HG03039 (cell line): Measurements from ENCODE around the gene MAST3.

ENCODE experiments used
- ATAC-seq: cut with Tn5 transposase; IDR thresholded peaks from one replicate; pipeline ENCODE4 v1.9.1; 2021; ENCODE audit warnings: mild to moderate bottlenecking, moderate library complexity; ENCODE audit not compliant: unreplicated experiment

Gene MAST3

DNA sequence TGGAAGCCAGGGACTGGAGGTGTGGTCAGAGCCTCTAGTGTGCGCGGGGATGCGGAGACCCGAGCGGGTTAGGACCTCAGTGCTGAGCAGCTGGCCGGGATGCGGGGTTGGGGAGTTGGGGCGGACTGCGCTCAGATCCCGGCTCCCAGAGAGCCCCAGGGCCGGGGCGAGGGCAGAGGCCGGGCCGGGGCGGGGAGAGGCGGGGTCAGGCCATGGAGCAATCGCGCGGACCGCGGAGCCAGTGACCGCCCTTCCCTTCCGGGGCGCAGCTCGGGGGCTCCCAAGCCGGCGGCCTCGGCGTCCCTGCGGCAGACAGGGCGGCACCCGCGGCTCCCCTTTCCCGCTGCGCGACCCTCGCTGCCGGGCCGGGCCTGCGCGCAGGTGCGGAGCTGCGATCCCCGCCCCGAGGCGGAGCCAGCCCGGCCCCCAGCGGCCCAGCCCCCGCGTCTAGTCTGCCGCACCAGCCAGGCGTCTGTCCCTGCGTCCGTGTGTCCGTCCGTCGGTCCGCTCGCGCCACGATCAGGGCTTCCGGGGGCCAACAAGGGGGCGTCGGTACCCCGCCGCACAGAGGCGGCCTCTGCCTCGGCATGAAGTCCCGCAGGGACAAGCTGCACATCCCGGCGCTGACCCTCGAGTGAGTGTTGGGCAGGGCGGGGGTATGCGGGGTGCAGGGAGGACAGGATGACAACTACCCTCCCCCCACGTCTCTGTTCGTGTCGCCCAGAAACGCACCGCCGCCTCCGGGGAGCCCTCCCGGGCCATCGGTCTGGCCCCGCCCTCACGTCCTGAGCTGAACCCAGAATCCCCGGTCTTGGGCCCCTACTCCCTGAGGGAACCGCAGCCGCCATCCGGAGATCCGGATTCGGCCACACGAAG lies 12.4 kb downstream of the MAST3 start:
- ATAC-seq: no peak

DNA sequence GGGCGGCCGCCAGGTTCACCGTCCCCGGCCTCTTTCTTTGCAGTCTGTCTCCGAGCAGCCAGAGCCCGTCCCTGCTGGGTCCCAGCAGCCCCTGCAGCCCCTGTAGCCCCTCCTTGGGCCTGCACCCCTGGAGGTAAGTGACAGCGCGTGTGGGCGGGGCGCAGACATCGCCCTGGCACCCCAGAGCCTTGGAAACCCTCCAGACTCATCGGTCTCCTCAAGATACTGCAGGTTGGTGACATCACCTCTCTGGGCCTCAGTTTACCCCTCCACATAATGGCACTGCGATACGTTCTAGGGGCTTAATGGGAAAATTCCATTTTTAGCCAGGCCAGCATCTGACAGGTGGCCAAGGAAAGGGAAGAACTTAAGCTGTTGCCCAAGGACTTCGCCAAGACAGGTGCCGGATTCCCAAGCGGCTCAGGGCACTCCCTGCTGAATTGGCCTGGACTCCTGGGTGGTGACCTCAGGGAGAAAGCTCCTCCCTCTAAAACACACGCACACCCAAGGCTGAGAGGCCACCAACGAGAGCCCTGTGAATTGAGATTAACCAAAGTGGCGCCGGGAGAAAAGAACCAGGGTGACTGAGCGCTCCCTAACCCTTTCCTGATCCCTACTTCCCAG lies 13.1 kb downstream of the MAST3 start:
- ATAC-seq: no peak

DNA sequence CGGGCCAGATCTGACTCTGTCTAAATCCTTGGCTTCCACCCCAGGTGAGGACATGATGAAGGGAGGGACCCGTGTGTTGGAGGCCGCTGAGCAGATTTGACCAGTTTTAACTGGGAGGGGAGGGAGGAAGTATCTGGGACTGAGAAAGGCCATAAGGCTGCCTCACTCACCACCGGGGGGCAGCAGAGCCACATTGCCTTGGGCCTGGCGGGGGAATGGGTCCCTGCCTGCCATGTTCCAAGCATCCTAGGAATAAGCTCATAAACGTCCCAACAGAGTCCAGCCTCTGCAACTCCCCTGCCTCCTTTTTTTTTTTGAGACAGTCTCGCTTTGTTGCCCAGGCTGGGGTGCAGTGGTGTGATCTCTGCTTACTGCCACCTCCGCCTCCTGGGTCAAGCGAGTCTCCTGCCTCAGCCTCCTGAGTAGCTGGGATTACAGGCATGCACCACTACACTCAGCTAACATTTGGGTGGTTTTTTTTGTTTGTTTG lies 15.5 kb downstream of the MAST3 start:
- no peak for ATAC-seq

DNA sequence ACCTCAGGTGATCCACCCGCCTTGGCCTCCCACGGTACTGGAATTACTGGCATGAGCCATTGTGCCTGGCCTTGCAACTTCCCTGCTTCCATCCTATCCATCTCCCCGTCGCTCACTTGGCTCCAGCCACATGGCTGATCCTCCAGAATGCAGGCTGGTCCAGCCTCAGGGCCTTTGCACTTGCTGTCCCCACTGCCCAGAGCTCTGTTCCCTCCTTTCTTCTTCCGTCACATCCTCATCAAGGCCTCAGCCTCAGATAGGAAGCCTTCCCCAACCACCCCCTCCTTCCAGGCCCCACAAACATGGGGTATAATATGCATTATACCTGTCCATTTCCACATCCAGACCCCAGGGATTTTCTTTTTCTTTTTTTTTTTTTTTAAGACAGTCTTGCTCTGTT lies 16.2 kb downstream of the MAST3 start:
- ATAC-seq: no peak

DNA sequence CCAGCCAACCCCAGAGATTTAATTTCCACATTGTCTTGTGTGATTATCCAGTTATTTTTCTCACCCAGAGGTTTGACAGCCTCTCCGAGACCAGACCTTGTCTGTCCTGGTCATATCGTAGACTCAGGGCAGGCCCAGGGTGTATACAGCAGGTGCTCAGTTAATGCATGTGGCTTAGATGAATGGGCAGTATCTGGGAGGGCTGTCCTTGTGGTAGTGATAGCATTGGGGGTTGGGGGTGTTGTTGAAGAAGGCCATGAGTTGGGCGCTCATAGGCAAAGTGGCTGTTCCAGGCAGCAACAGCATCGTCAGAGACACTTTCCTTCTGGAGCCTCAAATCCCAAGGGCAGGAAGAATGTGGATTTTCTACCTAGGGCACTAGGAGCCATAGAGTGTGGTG lies 16.9 kb downstream of the MAST3 start:
- ATAC-seq: no peak

DNA sequence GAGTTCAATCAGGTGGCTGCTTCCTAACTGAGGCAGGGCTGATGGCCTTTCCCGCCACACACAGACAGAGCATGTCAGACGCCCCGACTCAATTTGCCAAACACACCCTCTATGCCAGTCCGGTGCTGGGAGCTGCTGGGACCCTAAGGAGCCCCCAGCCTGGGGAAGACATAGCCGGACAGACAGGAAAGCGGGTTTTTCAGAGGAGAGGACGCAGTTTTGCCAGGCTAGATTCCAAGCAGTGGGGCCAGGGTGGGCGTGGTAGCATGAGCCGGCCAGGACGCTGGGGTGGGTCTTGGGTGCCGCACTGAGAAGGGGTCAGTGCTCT lies 19.8 kb downstream of the MAST3 start:
- ATAC-seq: no peak

DNA sequence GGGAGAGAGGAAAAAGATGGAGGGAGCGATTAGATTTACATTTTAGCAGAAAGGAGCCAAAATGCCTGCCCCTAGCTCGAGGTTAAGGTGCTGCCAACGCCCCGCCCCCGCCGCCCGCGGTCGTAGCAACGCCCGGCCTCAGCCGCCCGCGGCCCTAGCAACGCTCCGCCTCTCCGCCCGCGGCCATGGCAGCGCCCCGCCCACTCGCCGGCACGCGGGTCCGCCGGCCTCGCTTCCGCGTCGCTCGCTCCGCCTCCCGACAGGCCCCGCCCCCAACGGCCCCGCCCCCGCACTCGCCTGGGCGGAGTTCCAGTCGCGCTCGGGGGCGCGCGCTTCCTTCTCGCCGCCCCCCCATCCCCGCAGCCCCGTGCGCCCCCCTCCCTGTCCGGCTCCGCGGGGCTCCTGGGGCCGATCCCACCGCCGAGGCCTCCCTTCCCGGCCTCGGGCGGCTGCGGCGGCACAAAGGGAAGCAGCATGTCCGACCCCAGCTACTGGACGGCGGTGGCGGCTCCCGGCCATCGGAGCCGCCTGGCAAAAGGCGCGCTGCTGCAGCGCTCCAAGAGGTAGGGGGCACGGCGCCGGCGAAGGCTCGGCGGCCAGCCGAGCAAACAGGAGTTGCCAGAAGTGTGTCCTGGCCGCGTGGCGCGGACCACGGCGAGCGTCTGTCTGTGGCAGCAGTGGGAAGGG lies 20.3 kb downstream of the MAST3 start:
- ATAC-seq: peak; percentile 79

DNA sequence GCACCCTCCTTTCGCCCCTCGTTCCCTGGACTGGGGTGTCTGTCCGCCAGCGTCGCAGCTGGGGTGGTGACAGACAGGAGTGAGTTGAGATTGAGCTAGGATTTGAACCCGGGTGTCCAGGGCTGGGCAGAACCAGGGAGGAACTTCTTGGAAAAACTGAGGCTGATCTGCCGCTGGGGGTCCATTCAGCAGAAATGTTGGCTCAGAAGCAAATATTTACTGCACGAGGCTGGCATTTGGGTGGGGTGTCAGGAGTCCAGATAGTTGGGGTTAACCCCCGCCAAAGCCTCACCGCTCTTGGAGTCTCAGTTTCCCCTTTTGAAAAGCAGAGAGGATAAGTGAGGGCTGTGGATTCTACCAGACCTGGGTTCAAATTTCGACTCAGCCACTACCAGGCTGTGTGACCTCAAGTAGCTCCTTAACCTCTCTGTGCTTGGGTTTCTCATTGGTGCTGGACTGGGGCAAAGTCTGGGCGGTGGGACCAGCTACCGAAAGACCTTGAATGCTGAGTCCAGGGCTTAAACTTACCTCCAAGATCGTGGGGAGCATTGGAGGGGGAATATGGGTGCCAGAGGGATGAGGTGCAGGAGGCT lies 20.9 kb downstream of the MAST3 start:
- no peak for ATAC-seq

DNA sequence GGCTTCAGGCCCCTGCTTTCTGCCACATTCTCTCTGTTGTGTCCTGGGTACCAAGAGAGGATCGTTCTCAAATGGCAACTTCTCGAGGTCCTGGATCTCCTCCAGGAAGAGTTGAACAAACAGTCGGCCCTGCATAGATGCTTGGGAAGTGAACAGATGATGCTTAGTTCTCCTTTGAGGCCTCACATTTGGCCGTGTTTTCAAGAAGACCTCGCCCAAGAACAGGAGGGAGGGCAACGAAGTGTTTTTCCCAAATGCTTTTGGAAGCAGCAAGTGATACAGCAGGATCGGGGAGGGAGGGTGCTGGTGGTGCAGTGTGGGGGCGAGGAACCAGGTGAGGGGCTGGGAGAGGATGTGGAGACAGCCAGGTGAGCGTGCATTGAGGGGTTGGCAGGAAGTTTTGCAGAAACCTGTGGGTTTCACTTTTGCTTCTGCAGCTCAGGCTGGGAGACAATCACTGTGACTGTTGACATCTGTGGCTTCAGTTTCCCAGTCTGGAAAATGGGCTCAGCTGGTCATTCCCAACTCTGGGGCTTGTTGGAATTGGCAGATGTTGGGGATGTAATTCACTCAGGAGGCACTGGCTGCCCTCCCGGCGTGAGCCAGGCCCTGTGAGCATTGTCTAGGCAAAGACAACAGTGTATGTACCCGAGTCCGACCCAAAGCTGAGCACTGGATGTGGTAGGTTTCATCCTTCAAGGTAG lies 21.6 kb downstream of the MAST3 start:
- no peak for ATAC-seq

DNA sequence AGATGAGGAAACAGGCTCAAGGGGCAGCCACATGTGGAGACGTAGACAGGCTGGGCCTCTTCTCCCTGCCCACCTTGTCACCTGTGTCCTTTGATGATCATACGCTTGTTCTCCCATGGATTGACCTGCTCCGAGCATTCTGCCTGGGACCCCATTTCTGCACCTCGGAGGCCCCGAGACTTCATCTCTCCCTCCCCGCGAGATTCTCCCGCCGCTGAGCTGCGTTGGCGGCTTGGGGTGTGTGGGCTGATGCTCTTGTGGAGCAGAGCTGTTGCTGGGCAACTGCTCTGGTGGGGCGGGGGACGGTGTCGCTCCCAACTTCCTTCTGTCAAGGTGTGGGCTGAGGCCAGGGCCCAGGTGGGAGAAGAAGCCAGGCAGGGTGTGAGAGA lies 22.1 kb downstream of the MAST3 start:
- ATAC-seq: no peak

DNA sequence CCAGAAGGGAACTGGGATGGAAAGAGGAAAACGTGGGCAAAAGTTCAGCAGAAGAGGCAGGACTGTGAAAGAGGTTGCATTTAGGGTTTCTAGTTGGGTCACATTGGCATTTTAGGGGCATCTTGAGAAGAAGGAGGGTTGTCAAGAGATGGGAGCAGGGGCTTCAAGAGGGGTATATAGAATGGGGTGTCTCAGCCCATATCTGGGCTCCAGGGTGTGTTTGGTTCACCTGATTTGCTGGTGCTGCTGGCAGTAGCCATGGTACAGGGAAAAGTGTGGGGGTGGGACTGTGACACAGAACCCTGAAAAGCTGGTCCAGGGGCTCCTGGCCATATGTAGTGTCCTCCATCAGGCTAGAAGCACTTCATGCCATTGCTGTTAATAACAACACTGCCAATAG lies 22.5 kb downstream of the MAST3 start:
- ATAC-seq: no peak

DNA sequence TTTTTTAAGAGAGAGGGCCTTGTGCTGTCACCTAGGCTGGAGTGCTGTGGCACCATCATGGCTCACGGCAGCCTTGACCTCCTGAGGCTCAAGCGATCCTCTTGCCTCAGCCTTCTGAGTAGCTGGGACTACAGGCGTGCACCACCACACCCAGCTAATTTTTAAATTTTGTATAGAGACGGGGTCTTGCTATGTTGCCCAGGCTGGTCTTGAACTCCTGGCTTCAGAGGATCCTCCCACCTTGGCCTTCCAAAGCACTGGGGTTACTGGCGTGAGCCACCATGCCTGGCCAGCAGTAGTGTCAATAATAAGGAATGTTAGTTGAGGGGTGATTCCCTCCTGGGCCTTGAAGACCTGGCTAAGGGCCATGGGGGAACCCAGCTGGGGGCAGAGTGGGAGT lies 23.6 kb downstream of the MAST3 start:
- no peak for ATAC-seq

DNA sequence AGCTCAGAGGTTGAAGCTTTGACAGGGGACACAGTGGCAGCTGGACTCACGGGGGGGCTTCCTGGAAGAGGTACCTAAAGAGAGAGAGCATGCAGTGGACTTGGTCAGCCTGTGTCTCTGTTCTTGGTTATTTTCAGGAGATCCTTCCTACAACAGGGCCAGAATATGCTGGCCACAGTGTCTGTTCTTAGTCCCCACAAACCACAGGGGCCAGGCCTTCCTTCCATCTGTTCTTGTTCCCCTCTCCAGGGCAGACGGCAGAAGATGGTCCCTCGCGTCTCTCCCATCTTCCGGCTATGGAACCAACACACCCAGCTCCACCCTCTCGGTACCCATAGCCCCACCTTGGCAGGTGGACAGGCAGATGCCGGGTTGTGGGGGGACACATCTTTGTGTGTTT lies 24.8 kb downstream of the MAST3 start:
- no peak for ATAC-seq

DNA sequence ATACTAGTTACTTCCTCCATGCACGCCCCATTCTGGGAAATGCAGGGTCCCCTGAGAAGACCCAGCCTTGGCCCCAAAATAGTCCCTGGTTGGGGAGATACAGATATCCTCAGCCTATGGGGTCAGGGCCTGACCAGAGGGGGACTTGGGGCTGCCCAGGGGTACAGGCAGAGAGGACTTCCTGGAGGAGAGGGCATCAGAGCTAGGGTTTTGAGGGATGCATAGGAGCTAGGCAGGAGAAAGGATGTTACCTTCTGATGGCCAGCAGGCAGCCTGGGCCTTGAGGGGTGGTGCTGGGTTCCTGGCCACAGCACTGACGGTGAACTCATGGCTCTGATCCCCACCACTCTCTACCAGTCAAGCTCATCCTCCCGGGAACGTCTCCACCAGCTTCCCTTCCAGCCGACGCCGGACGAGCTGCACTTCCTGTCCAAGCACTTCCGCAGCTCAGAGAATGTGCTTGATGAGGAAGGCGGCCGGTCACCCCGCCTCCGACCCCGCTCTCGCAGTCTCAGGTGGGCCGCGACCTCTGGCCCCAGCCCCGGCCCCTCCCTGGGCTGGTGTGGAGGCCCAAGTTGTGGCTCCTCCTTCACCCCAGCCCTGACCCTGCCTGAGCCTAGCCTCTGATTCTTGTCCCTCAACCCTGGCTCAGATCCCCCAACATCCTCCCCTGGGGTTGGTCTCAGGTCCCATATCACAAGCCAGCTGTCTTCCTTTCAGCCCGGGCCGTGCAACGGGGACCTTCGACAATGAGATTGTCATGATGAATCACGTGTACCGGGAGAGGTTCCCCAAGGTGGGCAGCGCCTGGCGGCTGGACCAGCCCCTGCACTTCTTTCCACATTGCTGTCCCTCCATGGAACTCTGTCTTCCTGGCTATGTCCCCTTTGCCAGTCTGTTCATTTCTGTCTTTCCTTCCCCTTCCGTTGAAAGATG lies 25.6 kb downstream of the MAST3 start:
- ATAC-seq: no peak

DNA sequence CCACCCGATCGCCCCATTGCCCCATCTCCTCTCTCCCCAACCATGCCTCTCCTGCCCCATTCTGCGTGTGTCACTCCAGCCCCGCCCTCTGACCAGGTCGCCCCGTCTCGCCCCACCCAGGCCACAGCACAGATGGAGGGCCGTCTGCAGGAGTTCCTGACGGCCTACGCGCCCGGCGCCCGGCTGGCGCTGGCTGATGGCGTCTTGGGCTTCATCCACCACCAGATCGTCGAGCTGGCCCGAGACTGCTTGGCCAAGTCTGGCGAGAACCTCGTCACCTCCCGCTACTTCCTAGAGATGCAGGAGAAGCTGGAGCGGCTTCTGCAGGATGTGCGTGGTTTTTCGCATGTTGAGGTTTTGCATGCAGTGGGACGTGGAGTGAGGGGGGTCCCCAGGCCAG lies 26.2 kb downstream of the MAST3 start:
- ATAC-seq: no peak

DNA sequence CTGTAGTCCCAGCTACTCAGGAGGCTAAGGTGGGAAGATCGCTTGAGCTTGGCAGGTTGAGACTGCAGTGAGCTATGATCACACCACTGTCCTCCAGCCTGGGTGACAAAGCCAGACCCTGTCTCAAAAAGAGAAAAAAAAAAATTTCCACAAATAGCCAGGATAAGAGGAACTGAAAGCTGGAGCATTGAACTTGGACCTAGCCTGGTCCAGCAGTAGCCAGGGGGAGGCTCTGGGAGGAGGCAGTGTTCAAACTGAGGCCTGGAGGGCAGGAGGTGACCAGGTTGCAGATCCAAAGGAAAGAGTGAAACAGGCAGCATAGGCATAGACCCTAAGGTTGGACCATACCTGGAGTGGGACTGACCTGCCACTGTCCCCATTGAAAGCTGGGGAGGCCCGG lies 28.5 kb downstream of the MAST3 start:
- no peak for ATAC-seq

DNA sequence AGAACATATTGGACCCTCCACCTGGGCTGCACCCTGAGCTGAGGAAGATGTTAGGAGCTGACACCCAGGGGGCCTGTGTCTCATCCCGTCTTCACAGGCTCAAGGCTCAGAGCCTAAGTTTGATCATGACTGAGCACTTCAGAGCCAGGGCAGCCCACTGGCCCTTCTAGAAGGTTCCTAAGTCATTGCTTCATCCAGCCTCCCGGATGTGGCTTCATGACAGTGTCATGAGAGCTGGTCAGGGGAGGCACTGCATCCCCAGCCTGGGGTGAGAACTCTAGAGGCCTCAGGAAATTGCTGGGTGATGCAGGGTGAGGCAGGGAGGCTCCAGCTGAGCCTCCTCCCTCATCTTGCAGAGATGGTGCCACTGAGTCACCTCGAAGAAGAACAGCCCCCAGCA lies 30.5 kb downstream of the MAST3 start:
- ATAC-seq: no peak

DNA sequence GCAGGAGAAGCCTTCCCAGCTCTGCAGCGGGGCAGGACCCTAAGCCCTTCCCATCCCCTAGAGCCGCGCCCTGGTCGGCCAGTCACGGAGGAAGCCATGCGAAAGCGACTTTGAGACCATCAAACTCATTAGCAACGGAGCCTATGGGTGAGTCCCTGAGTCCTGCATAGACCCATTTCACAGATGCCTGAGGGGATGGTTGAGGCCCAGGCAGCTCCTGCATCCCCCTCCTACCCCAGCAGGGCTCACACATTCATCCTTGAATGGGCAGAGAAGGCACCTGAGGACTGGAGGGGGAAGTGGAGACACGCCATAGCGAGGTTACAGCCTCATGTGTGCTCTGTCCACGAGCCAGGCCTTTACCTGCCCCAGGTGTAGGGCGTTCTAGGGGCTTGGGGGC lies 31.2 kb downstream of the MAST3 start:
- ATAC-seq: no peak

DNA sequence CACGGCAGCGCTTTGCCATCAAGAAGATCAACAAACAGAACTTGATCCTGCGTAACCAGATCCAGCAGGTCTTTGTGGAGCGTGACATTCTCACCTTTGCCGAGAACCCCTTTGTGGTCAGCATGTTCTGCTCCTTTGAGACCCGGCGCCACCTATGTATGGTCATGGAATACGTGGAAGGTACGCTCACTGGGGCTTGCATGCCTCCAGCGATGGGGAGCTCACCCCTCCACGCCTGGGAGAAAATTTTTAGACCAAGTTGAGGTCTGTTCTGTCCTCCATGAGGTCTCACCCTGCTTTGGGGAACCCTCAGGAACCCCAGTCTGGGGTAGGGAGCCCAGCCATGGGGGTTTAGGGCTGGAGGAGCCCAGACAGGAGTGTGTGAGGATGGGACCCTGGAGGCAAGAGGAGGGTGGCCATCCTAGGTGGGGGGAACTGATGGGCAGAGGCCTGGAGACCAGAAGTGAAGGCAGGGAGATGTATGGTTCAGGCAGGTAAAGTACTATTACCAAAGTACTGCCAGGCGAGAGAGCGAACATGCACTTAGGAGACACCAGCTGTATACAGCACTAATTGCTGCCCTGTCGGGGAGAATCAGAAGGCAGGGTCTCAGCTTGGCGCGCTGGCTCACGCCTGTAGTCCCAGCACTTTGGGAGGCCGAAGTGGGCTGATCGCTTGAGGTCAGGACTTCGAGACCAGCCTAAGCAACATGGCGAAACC lies 33.1 kb downstream of the MAST3 start:
- ATAC-seq: no peak
